CD4-positive, alpha-beta T cell treated with Interleukin-4 for 1 hour (primary cell): ENCODE results near the gene WDR75.
A peak's percentile ranks its signal among the peaks of the same experiment; 100 is the strongest.
"Not testable (repeated sequence)": the region's sequence is repeated elsewhere in the genome, so short reads cannot be mapped to it uniquely, and the experiment has no call there.

ENCODE experiments used
- DNase-seq, 2 donors: peaks; one replicate each; pipeline ENCODE4 v3.0.0-alpha.2; 2020 to 2022

Gene WDR75

DNA sequence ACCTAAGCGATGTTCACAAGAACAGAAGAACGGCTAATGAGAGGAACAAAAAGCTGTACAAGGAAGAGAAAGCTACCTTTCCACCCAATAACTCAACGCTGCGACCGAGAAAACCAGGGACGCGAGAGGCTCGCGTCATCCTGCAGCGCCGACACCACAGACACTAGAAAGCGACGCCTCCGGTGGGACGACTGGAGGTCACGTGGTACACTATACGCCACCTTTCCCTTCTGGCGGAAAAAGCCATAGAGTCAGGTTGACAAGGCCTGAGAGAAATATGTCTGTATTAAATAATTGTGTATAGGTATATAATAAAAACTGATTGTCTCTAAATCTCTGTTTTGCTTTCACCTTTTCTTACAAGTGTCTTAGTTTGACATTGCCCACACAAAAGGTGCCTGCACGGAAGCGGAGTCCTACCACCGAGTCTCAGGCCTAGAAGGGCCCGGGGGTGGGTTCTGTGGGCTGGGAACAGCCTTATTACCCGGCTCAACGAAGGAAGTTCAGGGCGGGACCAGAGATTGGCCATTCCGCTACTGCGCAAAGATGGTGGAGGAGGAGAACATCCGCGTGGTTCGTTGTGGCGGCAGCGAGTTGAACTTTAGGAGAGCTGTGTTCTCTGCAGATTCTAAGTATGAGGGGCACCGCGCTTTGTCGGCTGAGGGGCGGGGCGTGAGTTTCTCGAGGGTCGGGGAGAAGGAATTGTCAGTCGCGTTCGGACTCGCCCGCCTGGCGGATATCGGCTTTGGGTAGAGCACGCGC lies at the start of gene WDR75:
Gene WDR75, plus strand, starts transcription at position 528 of the 762 bp plus-strand sequence. Its CDS starts 19 bp downstream, at position 547.
- DNase-seq: peak; percentile 93 to 94

DNA sequence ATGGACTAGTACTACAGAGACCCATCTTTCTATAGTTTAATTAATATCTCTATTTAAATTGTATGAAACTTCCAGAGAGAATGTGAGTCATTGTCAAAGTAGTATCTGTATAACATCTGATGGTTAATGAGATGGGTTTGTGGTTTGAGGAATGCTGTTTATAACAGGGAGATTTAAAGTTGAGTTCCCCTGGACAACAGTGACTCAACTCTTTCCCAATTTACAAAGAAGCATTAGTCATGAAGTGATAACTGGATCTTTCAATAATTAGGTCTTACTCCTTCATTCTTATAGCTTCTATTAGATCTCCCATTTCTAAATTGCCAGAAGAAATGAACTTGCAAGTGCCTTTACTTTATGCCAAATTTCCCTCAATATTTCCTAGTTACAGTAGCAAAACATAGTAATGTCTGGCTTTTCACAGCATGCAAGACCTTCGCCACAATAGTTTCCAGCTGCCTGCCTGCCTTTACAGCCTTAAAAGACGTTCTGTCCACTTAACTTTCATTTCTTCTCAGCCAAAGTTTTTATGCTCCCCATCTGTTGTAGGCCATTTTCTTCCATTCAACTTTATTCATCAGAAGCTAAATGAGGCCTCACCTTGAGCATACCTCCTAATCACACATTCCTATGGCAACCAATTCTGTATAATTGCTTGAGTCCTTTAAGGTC lies 47.7 kb upstream of the WDR75 start:
- DNase-seq: no peak

GRCh38 chr2:189394525-189394924 lies 46.7 kb upstream of the WDR75 start:
- DNase-seq: no peak

GRCh38 chr2:189402932-189403331 lies 38.3 kb upstream of the WDR75 start:
- no peak for DNase-seq

GRCh38 chr2:189406586-189407233 lies 34.6 kb upstream of the WDR75 start:
- DNase-seq: no peak

GRCh38 chr2:189407281-189408209 lies 33.7 kb upstream of the WDR75 start:
- no peak for DNase-seq

DNA sequence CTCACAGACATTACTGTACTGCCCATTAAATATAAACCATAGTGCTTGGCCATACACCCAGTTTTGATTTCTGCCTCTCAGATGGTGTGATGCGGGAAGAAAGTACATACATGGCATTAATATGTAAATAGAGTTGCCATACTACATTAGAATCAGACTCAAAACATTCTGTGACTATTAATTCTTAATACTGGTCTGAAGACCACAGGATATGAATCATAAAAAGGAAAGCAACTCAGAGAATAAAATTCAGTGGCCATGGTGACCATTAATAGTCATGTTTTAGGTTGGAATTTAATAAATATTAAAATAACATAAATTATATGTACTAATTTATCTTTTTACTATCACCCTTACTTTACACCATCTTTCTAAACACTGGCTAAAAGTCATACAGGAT lies 33.0 kb upstream of the WDR75 start:
- no peak for DNase-seq

DNA sequence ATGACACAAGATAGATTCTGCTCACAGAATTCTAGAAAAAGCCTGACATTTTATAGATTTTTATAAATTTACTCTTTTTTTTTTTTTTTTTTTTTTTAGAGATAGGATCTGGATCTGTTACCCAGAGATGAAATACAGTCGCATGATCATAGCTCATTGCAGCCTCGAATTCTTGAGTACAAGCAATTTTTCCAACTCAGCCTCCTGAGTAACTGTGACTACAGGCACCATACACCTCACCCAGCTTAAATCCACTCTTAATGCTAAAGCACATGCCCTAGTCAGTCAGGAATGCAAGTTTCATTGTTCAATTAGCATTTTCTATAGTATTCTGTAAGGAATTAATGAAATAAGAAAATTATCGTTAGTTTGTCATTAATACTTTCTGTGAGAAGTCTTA lies 32.1 kb upstream of the WDR75 start:
- DNase-seq: no peak

DNA sequence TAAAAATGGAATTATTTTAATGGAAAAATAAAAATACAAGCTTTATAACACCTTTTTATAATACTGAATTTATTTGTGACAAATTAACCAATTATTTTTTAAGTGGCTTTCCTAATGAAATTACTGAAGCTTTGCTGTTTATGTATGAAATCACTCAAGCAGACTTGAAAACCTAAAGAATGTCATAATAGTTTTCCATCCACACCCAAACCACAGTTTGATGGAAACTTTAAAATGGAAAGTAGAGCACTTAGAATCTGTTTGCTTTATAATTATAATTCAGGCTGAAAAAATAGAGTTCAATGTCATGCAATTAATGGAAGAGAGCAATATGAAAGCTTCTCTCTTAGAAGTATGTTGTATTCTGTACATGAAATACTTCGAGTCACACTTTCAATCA lies 31.6 kb upstream of the WDR75 start:
- DNase-seq: no peak

- no peak for DNase-seq
Observed at GRCh38 chr2:189411860-189412259, 29.4 kb upstream of the WDR75 start.

DNA sequence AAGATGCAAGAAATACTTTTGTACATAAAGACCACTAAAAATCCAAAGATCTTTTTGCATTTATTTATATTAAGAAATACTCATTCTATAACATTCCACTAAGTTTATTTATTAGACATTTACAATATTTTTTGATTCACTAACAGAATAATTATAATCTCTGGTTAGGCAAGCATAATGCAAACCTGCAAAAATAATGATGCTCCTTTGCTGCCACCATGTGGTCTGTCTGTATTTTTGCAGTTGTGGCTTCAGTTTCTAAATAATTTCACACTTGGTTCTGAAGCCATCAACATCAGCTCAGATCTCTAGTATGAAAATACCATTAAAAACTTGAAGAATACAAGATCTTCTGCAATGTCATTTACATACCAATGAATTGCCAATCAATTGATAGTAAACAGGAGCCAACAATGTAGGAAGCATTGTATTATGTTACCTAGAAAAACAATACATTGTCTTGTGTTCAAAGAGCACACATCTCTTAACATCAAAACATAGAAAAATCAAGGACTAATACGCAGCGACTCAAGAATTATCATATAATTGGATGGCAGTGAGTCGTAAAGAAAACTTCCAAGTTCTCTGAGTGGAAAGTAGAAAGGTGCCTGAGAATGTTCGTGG lies 28.8 kb upstream of the WDR75 start:
- DNase-seq: peak in 1 of 2 donors; percentile 59

DNA sequence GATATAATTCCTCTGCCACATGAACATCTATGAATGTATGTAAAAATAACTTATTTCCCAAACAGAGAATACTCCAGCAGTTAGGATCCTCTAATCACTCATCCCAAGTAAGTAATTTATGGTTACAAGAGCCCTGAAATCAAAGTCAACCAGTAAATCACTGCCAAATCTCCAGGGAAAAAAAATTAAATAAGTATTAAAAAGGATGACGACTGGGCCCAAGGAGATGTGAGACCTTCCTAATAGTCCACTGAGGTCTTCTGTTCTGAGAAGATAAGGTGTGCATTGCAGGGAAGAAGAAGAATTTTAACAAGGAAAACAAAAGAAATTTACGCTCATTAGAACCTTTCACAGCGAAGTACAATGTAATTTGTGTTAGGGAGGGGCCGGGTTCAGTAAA lies 28.0 kb upstream of the WDR75 start:
- DNase-seq: no peak

- DNase-seq: no peak
Observed at GRCh38 chr2:189421644-189422043, 19.6 kb upstream of the WDR75 start.

DNA sequence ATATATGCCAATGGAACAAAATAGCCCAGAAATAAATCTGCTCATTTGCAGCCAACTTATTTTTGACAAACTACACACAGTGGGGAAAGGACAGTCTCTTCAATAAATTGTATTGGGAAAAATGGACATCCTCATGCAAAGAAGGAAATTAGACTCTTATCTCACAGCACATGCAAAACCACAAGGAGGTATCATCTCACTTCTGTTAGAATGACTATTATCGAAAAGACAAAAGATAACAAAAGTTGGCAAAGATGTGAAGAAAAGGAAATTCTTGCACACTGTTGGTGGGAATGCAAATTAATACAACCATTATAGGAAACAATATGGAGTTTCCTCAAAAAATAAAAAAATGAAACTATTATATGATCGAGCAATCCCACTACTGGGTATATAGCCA lies 16.3 kb upstream of the WDR75 start:
- DNase-seq: no peak

- no peak for DNase-seq
Observed at GRCh38 chr2:189425676-189426075, 15.6 kb upstream of the WDR75 start.

DNA sequence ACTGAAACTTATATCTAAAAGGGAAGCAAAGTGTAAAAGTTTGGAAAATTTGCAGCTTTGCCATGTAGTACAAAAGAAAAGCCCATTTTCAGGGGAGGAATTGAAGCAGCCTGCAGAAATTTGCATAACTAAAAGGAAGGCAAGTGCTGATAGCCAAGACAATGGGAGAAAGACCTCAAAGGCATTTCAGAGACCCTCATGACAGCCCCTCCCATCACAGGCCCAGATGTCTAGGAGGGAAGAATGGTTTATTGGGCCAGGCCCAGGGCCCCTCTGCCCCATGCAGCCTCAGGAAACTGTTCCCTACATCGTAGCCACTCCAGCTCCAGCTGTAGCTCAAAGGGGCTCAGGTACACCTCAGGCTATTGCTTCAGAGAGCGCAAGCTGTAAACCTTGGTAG lies 14.4 kb upstream of the WDR75 start:
- DNase-seq: no peak

DNA sequence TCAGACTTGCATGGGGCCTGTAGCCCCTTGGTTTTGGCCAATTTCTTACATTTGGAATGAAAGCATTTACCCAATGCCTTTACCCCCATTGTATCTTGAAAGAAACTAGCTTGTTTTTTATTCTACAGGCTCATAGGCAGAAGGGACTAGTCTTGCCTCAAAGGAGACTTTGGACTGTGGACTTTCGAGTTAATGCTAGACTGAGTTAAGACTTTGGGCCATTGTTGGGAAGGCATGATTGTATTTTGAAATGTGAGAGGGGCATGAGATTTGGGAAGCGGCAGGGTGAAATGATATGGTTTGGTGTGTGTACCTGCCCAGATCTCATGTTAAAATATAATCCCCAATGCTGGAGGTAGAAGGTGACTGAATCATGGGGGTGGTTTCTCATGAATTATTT lies 13.4 kb upstream of the WDR75 start:
- DNase-seq: no peak

DNA sequence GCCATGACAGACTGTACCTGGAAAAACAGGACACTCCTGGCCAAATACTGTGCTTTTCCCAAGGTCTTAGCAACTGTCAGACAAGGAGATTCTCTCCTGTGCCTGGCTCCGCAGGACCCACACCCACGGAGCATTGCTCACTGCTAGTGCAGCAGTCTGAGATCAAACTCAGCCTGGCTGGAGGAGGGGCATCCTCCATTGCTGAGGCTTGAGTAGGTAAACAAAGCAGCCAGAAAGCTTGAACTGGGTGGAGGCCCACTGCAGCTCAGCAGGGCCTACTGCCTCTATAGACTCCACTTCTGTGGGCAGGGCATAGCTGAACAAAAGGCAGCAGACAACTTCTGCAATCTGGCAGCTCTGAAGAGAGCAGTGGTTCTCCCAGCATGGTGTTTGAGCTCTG lies 10.8 kb upstream of the WDR75 start:
- DNase-seq: not testable (repeated sequence)

GRCh38 chr2:189435803-189436202 lies 5.5 kb upstream of the WDR75 start:
- not testable (repeated sequence) for DNase-seq

DNA sequence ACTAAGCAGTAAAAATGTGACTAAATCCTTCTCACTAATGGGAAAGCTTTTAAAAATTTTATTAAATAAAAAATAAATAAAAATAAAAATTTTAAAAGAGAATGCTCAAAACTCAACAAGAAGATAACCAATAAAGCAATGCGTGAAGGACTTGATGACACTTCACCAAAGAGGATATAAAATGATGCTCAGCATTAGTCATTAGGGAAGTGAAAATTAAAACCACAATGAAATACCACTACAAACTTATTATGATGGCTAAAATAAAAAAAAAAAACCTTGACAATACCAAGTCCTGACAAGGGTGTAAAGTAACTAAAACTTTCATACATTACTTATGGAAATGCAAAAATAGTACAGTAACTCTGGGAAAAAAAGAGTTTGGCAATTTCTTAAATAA lies 3.3 kb upstream of the WDR75 start:
- no peak for DNase-seq

- DNase-seq: no peak
Observed at GRCh38 chr2:189439342-189439741, 1.9 kb upstream of the WDR75 start.

DNA sequence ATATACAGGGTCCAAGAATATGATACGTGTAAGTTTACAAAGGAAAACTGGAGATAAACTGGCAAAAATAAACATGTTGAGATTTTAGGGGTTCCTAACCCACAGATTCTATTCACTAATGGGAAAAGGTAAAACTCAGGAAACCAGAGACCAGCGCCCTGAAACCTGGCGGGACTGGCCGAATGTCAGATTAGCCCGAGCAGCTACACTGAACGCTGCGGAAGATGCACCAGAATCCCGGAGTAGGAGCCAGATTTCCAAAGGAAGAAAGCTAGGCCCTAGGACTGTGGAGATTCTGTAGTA lies 679 bp upstream of the WDR75 start:
- no peak for DNase-seq

DNA sequence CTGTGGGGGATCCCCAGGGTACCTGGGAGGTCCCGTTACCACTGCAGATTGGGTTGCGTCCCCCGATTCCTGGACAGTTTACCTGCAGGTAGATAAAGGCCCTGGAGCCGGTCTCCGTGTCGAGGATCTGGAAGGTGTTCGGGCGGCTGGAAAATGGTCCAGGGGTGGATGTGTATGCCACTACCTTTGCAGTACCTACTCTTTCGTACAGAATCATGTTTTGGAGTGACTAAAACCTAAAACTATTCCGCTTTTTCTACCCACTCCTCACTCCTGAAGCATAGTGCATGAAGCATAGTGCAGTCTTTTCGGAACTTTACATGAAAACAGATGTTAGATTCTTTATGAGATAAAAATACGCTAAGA lies 418 bp downstream of the WDR75 start:
- DNase-seq: no peak
